HG03175 (cell line): ENCODE measurements around the gene HNRNPH1.

ENCODE experiments used
- ATAC-seq: cut with Tn5 transposase; IDR thresholded peaks from one replicate; pipeline ENCODE4 v1.9.1; 2021; ENCODE audit warnings: mild to moderate bottlenecking, moderate library complexity; ENCODE audit not compliant: unreplicated experiment

The HNRNPH1 gene

GRCh38 chr5:179623906-179624741, 653 bp upstream of the HNRNPH1 start:
- peak; percentile 6 for ATAC-seq

- no peak for ATAC-seq
Measured at GRCh38 chr5:179621551-179622214, 1.8 kb downstream of the HNRNPH1 start.

- no peak for ATAC-seq
Measured at GRCh38 chr5:179620703-179621350, 2.6 kb downstream of the HNRNPH1 start.

- ATAC-seq, result no peak
Measured at GRCh38 chr5:179620293-179620692, 3.2 kb downstream of the HNRNPH1 start.

GRCh38 chr5:179619776-179620175, 3.7 kb downstream of the HNRNPH1 start:
- ATAC-seq, result no peak

- ATAC-seq, result no peak
Measured at GRCh38 chr5:179618923-179619554, 4.4 kb downstream of the HNRNPH1 start.

- no peak for ATAC-seq
Measured at GRCh38 chr5:179617930-179618329, 5.5 kb downstream of the HNRNPH1 start.

GRCh38 chr5:179616002-179616594, 7.4 kb downstream of the HNRNPH1 start:
- no peak for ATAC-seq

- no peak for ATAC-seq
Measured at GRCh38 chr5:179615203-179615602, 8.3 kb downstream of the HNRNPH1 start.

GRCh38 chr5:179614745-179615144, 8.7 kb downstream of the HNRNPH1 start:
- ATAC-seq, result no peak

GRCh38 chr5:179613460-179614071, 9.9 kb downstream of the HNRNPH1 start:
- no peak for ATAC-seq

- ATAC-seq, result no peak
Measured at GRCh38 chr5:179612577-179613459, 10.7 kb downstream of the HNRNPH1 start.

- ATAC-seq, result no peak
Measured at GRCh38 chr5:179610903-179611265, 12.6 kb downstream of the HNRNPH1 start.

GRCh38 chr5:179610109-179610902, 13.2 kb downstream of the HNRNPH1 start:
- no peak for ATAC-seq

GRCh38 chr5:179609834-179610108, 13.7 kb downstream of the HNRNPH1 start:
- no peak for ATAC-seq

GRCh38 chr5:179608131-179608581, 15.3 kb downstream of the HNRNPH1 start:
- ATAC-seq, result no peak

GRCh38 chr5:179607160-179607931, 16.1 kb downstream of the HNRNPH1 start:
- ATAC-seq, result no peak

- no peak for ATAC-seq
Measured at GRCh38 chr5:179606910-179607159, 16.6 kb downstream of the HNRNPH1 start.
